Mucosa of descending colon (tissue), 3 donors: ENCODE data around the gene POM121L2. TPM values are rescaled to one million over a fixed set of nuclear protein-coding genes. Genes with fewer than 3 reads are reported as not detected.

Experiments
- ATAC-seq: fragments of 200-7000 bp; cut with Tn5 transposase; one replicate; pipeline ENCODE4 v1.9.1; 2020; ENCODE audit warnings: mild to moderate bottlenecking, moderate library complexity
- DNase-seq, 3 donors: peaks; one replicate each; pipeline ENCODE4 v3.0.0-alpha.2; 2020
- H3K36me3 ChIP-seq: fragments of 200-600 bp; one replicate; pipeline ENCODE4 v1.8.0; 2021; ENCODE audit warnings: low read depth, mild to moderate bottlenecking
- H3K4me1 ChIP-seq: fragments of 200-600 bp; one replicate; pipeline ENCODE4 v1.8.0; 2021; ENCODE audit warnings: low read depth, mild to moderate bottlenecking
- H3K4me3 ChIP-seq: fragments of 200-600 bp; one replicate; pipeline ENCODE4 v1.8.0; 2021; ENCODE audit warnings: mild to moderate bottlenecking
- H3K9me3 ChIP-seq: fragments of 200-600 bp; one replicate; pipeline ENCODE4 v1.8.0; 2021; ENCODE audit warnings: mild to moderate bottlenecking
- intact Hi-C, 2 donors: fragments of 100-400 bp; cut with DNase I in 1 of 2; cut with micrococcal nuclease in 1 of 2; formaldehyde crosslinking; loops; one replicate each; pipeline versions ENCODE4 v1.11.0 to v1.11.1; 2022; cut with DNase I, micrococcal nuclease
- total RNA-seq, 3 donors: library from RNA; stranded (reverse); fragmentation: NEBNext Ultra II Directional in 2 of 3; extraction: Animal tissue kit (Norgen Biotek cat#: 25700) in 2 of 3; gene quantifications; one replicate each; pipeline versions ENCODE4 v1.2.1 to v1.2.4, GENCODE V29; 2021 to 2023
- TF ChIP-seq, protein P1 (sequence below): fragments of 200-600 bp; IDR thresholded peaks from one replicate; pipeline ENCODE4 v1.8.0; 2022; ENCODE audit warnings: antibody characterized with exemption, mild to moderate bottlenecking
- donor health status: DM: no; HTN: no; CAD: no; lungs with moderate emphysema.
- donor health status: DM: no; HTN: no; CAD: no.
- donor health status: DM: no; HTN: yes; CAD: no.

Gene POM121L2
- total RNA-seq, 3 donors from 2014 or later: 0.09 to 0.14 TPM; not detected in 1

DNA sequence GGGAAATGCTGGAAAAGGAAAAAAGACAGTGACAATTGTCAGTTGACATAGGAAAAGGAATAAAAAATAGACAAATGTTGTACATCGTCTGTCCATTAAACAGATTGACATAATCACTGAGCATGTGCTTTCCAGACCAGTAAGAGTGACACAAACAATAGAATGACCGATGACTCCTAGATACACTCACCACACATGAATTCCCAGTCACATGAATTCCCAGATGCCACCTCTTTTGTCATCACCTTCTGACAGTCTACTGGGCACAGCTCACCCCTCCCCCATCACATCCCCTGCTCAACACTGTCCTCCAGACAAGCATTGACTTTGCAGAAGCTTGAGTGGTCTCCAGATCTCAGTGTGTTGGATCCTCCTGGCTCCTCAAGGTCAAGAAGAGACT is 25.9 kb downstream of the POM121L2 start:
- intact Hi-C loops: no loop called here
- Histone ChIP-seq H3K36me3 (no peaks in the 10 kb centered on the region), H3K9me3 (no peaks in the 10 kb centered on the region), H3K4me1 (no peaks in the 10 kb centered on the region), H3K4me3 (no peak overlapping the region)
- TF ChIP-seq, protein P1, sequence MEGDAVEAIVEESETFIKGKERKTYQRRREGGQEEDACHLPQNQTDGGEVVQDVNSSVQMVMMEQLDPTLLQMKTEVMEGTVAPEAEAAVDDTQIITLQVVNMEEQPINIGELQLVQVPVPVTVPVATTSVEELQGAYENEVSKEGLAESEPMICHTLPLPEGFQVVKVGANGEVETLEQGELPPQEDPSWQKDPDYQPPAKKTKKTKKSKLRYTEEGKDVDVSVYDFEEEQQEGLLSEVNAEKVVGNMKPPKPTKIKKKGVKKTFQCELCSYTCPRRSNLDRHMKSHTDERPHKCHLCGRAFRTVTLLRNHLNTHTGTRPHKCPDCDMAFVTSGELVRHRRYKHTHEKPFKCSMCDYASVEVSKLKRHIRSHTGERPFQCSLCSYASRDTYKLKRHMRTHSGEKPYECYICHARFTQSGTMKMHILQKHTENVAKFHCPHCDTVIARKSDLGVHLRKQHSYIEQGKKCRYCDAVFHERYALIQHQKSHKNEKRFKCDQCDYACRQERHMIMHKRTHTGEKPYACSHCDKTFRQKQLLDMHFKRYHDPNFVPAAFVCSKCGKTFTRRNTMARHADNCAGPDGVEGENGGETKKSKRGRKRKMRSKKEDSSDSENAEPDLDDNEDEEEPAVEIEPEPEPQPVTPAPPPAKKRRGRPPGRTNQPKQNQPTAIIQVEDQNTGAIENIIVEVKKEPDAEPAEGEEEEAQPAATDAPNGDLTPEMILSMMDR: no peak
- ATAC-seq: no peak
- no peak for DNase-seq

DNA sequence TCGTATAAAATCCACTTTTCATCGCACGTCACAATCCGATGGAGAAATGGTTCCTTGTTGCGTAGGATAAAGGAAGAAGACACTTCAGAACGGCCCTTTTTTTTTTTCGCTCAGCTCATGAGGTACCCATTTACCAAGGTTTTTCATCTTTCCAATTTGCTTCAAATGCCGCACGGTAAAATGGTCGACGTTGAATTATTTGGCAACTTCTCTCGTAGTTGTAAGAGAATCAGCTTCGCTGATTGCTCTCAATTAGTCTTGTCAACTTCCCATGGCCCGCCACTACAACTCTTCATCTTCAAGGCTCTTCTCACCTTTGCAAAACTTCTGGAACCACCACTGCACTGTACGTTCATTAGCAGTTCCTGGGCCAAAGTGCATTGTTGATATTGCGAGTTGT is 28.8 kb downstream of the POM121L2 start:
- TF ChIP-seq, protein P1: no peak
- no peak overlapping the region for H3K4me3 ChIP-seq
- intact Hi-C loops: no loop called here
- no peaks in the 10 kb centered on the region for H3K9me3 ChIP-seq
- H3K4me1 ChIP-seq: no peaks in the 10 kb centered on the region
- DNase-seq (no peak), ATAC-seq (no peak)
- no peaks in the 10 kb centered on the region for H3K36me3 ChIP-seq

DNA sequence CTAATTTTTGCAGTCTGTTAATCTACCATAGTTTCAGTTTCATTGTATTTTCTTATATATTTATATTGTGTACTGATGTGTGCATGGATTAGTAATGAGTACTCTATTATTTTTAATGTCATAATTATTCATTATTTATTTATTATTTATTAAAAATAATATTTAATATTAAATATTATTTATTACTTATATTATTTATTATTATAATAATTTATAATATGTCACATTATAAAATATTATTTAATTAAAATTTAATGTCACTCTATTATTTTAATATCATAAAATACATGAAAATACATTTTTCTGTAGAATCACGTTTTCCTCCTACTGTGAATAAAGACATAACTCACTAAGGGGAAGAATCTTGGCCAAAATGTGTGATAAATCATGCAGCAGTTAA is 30.5 kb downstream of the POM121L2 start:
- intact Hi-C loops: no loop called here
- H3K36me3 ChIP-seq: no peaks in the 10 kb centered on the region
- H3K4me1 ChIP-seq: no peaks in the 10 kb centered on the region
- DNase-seq: no peak
- no peak for ATAC-seq
- H3K9me3 ChIP-seq: no peaks in the 10 kb centered on the region
- H3K4me3 ChIP-seq: no peak overlapping the region
- TF ChIP-seq, protein P1: no peak

DNA sequence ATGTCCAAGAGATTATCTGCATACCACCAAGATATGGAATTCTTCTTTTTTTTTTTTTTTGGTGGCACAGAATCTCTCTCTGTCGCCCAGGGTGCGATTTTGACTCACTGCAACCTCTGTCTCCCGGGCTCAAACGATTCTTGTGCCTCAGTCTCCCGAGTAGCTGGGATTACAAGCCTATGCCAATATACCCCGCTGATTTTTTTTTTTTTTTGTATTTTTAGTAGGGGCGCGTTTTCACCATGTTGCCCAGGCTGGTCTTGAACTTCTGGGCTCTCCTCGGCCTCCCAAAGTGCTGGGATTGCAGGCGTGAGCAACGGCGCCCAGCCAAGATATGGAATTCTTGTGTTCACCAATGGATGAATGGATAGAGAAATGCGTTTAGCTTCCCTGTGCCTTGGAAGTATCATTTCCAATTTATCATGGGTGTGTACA is 31.0 kb downstream of the POM121L2 start:
- intact Hi-C loops: no loop called here
- Histone ChIP-seq H3K9me3 (no peaks in the 10 kb centered on the region), H3K4me3 (no peak overlapping the region), H3K36me3 (no peaks in the 10 kb centered on the region), H3K4me1 (no peaks in the 10 kb centered on the region)
- no peak for ATAC-seq
- no peak for DNase-seq
- TF ChIP-seq, protein P1: no peak

DNA sequence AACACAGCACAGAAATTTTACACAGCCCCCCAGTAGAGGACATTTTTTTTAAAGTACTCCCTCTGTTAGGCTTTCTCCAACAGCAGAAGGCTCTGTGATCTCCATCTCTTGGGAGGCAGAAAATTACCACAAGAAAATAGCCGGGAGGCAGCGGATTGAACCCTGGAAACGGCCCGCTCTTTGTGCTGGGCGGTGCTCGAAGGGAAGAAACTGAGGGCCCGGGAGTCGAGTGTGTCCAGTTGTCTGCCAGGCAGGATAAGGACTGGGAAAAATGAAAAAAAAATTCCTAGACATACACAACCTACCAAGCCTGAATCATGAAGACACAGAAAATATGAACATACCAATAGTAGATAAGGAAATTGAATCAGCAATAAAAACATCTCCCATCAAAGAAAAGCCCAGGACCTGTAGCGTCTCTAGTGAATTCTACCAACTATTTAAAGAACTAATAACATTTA is 31.5 kb downstream of the POM121L2 start:
- no peak overlapping the region for H3K4me3 ChIP-seq
- TF ChIP-seq, protein P1: no peak
- intact Hi-C loops: no loop called here
- H3K4me1 ChIP-seq: no peaks in the 10 kb centered on the region
- ATAC-seq (no peak), DNase-seq (no peak)
- H3K9me3 ChIP-seq: no peaks in the 10 kb centered on the region
- no peaks in the 10 kb centered on the region for H3K36me3 ChIP-seq

DNA sequence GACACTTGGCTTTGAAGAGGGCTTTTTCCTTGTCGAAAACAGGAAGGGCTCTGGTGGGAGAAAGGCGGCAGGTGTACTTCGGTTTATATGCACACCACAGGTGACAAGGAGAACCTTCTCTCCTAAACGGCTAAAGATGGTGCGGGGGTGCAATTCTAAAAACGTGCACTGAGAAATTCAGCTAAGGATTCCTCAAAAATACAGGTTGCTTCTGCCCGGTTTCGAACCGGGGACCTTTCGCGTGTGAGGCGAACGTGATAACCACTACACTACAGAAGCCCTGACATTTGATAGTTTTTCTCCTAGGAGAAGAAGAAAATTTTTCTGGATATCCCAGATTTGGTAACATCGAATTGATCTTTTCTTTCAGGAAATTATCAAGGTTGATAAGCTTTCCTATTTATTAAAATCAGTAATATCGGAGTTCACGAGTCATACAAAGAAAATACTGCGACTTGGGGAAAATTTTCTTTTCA is 32.0 kb downstream of the POM121L2 start:
- Histone ChIP-seq H3K9me3 (no peaks in the 10 kb centered on the region), H3K4me1 (no peaks in the 10 kb centered on the region), H3K36me3 (no peaks in the 10 kb centered on the region), H3K4me3 (no peak overlapping the region)
- TF ChIP-seq, protein P1: no peak
- DNase-seq: peak in 1 of 3 donors; percentile 28
- ATAC-seq: no peak
- intact Hi-C loops: no loop called here
